ENCODE results near the gene SERINC1. TPM values are rescaled to one million over a fixed set of nuclear protein-coding genes. Genes with fewer than 3 reads are reported as not detected.
"Not testable (repeated sequence)": the region's sequence is repeated elsewhere in the genome, so short reads cannot be mapped to it uniquely, and the experiment has no call there.

SERINC1 gene
- polyA plus RNA-seq, 2 of the 4 experiments (the other 2 are of a cell fraction), result 71.6 to 112 TPM

DNA sequence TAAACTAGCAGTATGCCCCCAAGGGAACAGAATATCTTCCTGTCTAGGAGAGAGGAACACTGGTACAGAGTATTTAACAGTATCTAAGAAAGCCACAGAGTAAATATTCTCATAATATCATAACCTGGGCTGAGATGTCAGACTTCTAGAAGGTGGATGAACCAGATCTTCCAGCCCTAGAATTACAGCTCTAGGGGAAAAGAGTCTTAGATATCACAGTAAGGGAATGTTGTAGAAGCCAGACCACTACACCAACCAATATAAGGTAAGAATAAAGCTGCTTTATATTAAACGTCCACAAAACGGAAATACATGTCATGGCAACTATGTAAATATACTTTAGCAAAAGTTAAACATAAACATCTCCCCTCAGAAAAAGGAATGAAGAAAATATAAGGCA, 12.4 kb downstream of the SERINC1 start:
- 21% methylated on average over 2 of the region's 2 CpGs for WGBS (ENCODE audit: missing lambda C conversion rate)
- DNase-seq (ENCODE audit: low read depth in 1 of 2, low spot score in 1 of 2) (no peak), ATAC-seq (no peak), FAIRE-seq (no peak)
- POLR2A ChIA-PET, result no interaction called here
- H3K4me3 ChIP-seq, result no peak overlapping the region
- TF ChIP-seq HMGXB4 (CRISPR knock-in tag; IDR thresholded peaks at IDR 0.05; ENCODE audit: borderline replicate concordance), result no peak
- no peak for TF ChIP-seq NPAS2 (CRISPR knock-in tag; IDR thresholded peaks at IDR 0.05; ENCODE audit: borderline replicate concordance)
- TF ChIP-seq SMC3 (IDR thresholded peaks at IDR 0.05), result no peak
- no peak for TF ChIP-seq CBX2 (IDR thresholded peaks at IDR 0.05; ENCODE audit: borderline replicate concordance, low read depth)
- TF ChIP-seq HOXA7 (CRISPR knock-in tag; IDR thresholded peaks at IDR 0.05), result no peak
- TF ChIP-seq ZNF302 (CRISPR knock-in tag; IDR thresholded peaks at IDR 0.05), result no peak
- no peak for TF ChIP-seq GATA3 (IDR thresholded peaks at IDR 0.05; ENCODE audit: borderline replicate concordance)
- TF ChIP-seq BHLHE40 (IDR thresholded peaks at IDR 0.05; ENCODE audit: low read depth, low read length), result no peak
- no peak for TF ChIP-seq HDAC2 (IDR thresholded peaks at IDR 0.05)
- no peak for TF ChIP-seq MAFK (IDR thresholded peaks at IDR 0.05; ENCODE audit: partially characterized antibody)
- TF ChIP-seq HOXB5 (CRISPR knock-in tag; IDR thresholded peaks at IDR 0.05), result no peak
- no peak for TF ChIP-seq TFCP2L1 (CRISPR knock-in tag; IDR thresholded peaks at IDR 0.05)
- H3K4me1 ChIP-seq, result peaks cover 12% of the 10 kb centered on the region
- H3K27ac ChIP-seq, result no peak overlapping the region
- H3K9me3 ChIP-seq, result no peaks in the 10 kb centered on the region
- 0 out of 3 replicates have a peak overlapping the region, but pooled peaks have one; percentile 19 for H3K4me2 ChIP-seq
- CTCF ChIA-PET, result interaction anchor here (1.1 to 1.2 kb wide), 2 partner anchors 10 to 34 kb away, joined by 3 to 4 read pairs; no protein-coding TSS in a partner anchor

GRCh38 chr6:122458087-122458486, 13.5 kb downstream of the SERINC1 start:
- ATAC-seq (no peak), FAIRE-seq (no peak), DNase-seq (ENCODE audit: low read depth in 1 of 2, low spot score in 1 of 2) (no peak)
- TF ChIP-seq, protein P1, sequence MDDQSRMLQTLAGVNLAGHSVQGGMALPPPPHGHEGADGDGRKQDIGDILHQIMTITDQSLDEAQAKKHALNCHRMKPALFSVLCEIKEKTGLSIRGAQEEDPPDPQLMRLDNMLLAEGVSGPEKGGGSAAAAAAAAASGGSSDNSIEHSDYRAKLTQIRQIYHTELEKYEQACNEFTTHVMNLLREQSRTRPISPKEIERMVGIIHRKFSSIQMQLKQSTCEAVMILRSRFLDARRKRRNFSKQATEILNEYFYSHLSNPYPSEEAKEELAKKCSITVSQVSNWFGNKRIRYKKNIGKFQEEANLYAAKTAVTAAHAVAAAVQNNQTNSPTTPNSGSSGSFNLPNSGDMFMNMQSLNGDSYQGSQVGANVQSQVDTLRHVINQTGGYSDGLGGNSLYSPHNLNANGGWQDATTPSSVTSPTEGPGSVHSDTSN (IDR thresholded peaks at IDR 0.05), result no peak
- TF ChIP-seq RNF2 (IDR thresholded peaks at IDR 0.05; ENCODE audit: borderline replicate concordance, low read depth), result no peak
- no peak for TF ChIP-seq GATA3 (IDR thresholded peaks at IDR 0.05; ENCODE audit: borderline replicate concordance)
- no peak for TF ChIP-seq BCL3 (IDR thresholded peaks at IDR 0.05)
- TF ChIP-seq TP53 (CRISPR knock-in tag; IDR thresholded peaks at IDR 0.05), result no peak
- TF ChIP-seq EHF (CRISPR knock-in tag; IDR thresholded peaks at IDR 0.05), result no peak
- no peak for TF ChIP-seq ESRRA (IDR thresholded peaks at IDR 0.05; ENCODE audit: borderline replicate concordance, low read length)
- TF ChIP-seq RCOR1 (IDR thresholded peaks at IDR 0.05; ENCODE audit: low read depth, low read length), result no peak
- TF ChIP-seq BHLHE40 (IDR thresholded peaks at IDR 0.05; ENCODE audit: low read depth, low read length), result no peak
- no peak for TF ChIP-seq HMGXB4 (CRISPR knock-in tag; IDR thresholded peaks at IDR 0.05; ENCODE audit: borderline replicate concordance)
- no peak for TF ChIP-seq ZFP36 (IDR thresholded peaks at IDR 0.05; ENCODE audit: borderline replicate concordance, partially characterized antibody)
- TF ChIP-seq NFE2L2 (conservative IDR thresholded peaks at IDR 0.05; ENCODE audit: low read length), result no peak
- no peak for TF ChIP-seq SMC3 (IDR thresholded peaks at IDR 0.05)
- no peak for TF ChIP-seq HOXB13 (CRISPR knock-in tag; IDR thresholded peaks at IDR 0.05; ENCODE audit: low read depth)
- TF ChIP-seq ATOH8 (CRISPR knock-in tag; IDR thresholded peaks at IDR 0.05; ENCODE audit: low read depth), result no peak
- no peak for TF ChIP-seq JUNB (IDR thresholded peaks at IDR 0.05)
- TF ChIP-seq ZSCAN20 (CRISPR knock-in tag; IDR thresholded peaks at IDR 0.05), result no peak
- TF ChIP-seq HEYL (CRISPR knock-in tag; IDR thresholded peaks at IDR 0.05), result no peak
- no peak overlapping the region for H3K4me3 ChIP-seq
- CTCF ChIA-PET, result no interaction called here
- 97% methylated on average over 1 of the region's 1 CpG for WGBS (ENCODE audit: missing lambda C conversion rate)
- peaks cover 12% of the 10 kb centered on the region for H3K4me1 ChIP-seq
- H3K9me3 ChIP-seq, result no peaks in the 10 kb centered on the region
- H3K27ac ChIP-seq, result no peak overlapping the region
- no peak overlapping the region for H3K4me2 ChIP-seq
- POLR2A ChIA-PET, result no interaction called here

DNA sequence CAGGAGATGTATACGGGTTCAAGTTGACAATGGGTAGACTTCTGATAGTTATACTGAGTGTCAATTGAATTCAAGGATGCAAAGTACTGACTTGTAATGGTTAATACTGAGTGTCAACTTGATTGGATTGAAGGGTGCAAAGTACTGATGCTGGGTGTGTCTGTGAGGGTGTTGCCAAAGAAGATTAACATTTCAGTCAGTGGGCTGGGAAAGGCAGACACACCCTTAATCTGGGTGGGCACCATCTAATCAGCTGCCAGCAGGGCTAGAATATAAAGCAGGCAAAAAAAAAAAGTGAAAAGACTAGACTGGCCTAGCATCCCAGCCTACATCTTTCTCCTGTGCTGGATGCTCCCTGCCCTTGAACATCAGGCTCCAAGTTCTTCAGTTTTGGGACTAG, 16.5 kb downstream of the SERINC1 start:
- DNase-seq (ENCODE audit: low read depth in 1 of 2, low spot score in 1 of 2); H3K4me3 ChIP-seq; POLR2A ChIA-PET; H3K27ac ChIP-seq; H3K9me3 ChIP-seq; H3K4me2 ChIP-seq; FAIRE-seq; ATAC-seq: not testable (repeated sequence)
- peaks cover 12% of the 10 kb centered on the region for H3K4me1 ChIP-seq
- CTCF ChIA-PET, result interaction anchor here (1.4 kb wide), 1 partner anchor 37 kb away, joined by 3 read pairs; no protein-coding TSS in a partner anchor
- WGBS (ENCODE audit: missing lambda C conversion rate), result 91% methylated on average over 1 of the region's 1 CpG
